Activated CD4-positive, alpha-beta T cell treated with anti-CD3 and anti-CD28 coated beads for 1 hour (primary cell): ENCODE results near the gene GYS2.

ENCODE experiments used
- DNase-seq: peaks from one replicate; pipeline ENCODE4 v3.0.0-alpha.2; 2020

The GYS2 gene

GRCh38 chr12:21501258-21502163 lies 103.1 kb downstream of the GYS2 start, which contains the start of the genes GOLT1B and RECQL:
Gene GOLT1B (plus strand): TSS chr12:21501789. CDS start chr12:21501924, 135 bp downstream.
Gene RECQL (minus strand): TSS chr12:21501635. CDS start chr12:21499570, 2,065 bp downstream.
- peak; percentile 83 for DNase-seq

GRCh38 chr12:21500786-21501257 lies 103.8 kb downstream of the GYS2 start:
- no peak for DNase-seq

DNA sequence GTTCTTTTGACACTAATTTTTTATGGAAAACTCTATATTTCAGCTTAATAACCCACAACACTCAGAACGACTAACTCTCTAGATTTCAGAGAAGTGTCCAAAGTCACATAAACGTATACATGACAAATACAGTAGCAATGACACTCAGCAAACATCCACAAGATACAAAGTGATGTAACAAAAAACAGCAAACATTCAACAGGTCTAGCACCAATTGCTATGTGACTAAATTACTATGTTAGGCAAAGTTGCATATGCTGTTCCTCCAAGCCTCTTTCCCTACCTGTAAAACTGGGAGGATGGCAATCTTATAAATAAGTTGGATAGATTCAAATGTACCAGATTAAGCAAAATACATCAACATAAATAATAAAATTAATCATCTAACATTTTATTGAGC lies 104.9 kb downstream of the GYS2 start:
- DNase-seq = no peak
